Measurements from ENCODE around the gene TPST2.

TPST2 gene

GRCh38 chr22:26610072-26610958 is 20.4 kb upstream of the TPST2 start:
- DNase-seq = peak; percentile 77

DNA sequence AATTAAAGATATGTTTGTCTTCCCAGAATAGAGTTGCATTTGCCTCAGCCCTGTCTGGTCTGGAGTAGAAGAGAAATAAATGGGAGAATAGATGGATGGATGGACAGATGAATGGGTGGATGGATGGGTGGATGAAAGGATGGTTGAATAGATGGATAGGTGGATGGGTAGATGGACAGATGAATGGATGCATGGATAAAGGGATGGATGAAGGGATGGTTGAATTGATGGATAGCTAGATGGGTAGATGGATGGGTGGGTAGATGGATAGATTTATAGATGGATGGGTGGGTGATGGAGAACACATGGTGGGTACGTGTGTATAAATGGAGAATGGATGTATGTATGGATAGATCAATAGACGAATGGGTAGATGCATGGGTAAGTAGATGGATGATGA is 19.4 kb upstream of the TPST2 start:
- DNase-seq = no peak

DNA sequence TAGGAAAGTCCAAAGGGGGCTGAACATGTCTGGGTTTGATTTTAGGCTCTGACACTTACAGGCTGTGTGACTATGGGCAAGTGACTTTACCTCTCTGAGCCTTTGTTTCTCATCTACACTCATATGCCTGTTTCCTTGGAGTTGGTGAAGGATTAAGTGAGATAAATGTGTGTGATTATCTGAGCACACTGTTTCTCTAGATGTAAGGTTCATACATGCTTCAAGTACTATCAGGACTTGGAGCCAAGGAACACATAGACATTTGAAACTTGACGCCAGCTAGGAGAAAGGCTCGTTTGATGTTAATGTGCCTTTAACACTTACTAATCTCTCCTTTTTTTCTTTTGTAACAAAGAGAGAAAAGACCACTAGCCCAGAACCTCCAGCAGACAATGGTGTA is 18.2 kb upstream of the TPST2 start:
- no peak for DNase-seq

GRCh38 chr22:26606611-26607010 is 16.7 kb upstream of the TPST2 start:
- no peak for DNase-seq

DNA sequence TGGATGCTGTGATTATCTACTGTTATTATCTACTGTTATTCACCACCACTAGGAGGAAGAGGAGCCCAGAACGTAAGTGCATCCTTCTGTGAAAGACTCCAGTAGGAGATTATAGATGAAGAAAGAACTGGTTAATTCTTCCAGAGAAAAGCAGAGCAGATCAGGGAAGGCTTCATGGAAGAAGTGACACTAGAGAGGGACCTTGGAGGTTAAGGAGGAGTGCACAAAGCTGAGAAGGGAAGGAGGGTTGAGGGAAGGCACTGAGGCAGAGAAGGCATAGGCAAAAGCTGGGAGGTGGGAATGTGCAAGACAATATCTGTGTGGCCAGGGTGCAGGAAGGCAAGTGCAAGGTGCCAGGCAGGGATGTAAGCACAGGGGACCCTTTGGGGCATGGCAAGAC is 14.4 kb upstream of the TPST2 start:
- DNase-seq = no peak

GRCh38 chr22:26602127-26602526 is 12.2 kb upstream of the TPST2 start:
- no peak for DNase-seq

DNA sequence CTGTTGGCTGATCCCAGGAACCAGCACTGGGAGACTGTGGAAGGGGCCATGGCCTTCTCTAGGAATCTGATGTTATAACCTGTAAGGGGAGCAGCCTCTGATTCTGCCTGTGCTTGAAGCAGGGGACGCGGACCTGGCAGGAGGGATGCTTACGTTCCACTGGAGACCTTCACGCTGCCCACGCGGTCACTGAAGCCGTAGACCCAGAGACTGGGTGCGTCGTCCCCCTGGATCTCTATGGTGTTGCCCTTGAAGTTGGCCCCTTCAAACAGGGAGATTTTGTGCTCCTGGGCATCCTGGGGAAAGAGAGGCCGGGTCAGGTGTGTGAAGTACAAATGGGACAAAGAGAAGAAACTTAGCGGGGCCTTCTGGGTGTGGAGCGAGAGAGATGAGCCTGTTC is 11.8 kb upstream of the TPST2 start:
- DNase-seq = no peak

GRCh38 chr22:26599505-26599904 is 9.6 kb upstream of the TPST2 start:
- no peak for DNase-seq

DNA sequence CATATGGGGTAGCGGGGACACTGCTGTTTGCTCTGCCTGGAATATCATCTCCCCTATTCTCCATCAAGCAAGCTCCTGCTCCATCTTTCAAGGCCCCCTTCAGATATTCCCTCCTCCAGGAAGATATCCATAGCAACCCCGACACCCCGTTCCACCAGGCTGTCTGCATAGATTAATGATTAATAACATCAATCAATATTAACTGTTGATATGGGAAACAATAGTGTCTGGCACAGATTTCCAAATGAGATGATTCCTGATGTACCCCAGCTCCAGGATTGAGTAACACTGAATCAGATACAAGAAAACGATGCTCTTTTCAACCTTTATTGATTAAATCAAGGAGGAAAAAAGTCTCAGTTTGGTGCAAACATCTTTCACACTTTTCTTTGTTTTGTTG is 7.5 kb upstream of the TPST2 start:
- DNase-seq = no peak

- no peak for DNase-seq
These were observed 7.1 kb upstream of the TPST2 start for GRCh38 chr22:26597026-26597425.

GRCh38 chr22:26593763-26594162 is 3.8 kb upstream of the TPST2 start:
- DNase-seq = no peak

DNA sequence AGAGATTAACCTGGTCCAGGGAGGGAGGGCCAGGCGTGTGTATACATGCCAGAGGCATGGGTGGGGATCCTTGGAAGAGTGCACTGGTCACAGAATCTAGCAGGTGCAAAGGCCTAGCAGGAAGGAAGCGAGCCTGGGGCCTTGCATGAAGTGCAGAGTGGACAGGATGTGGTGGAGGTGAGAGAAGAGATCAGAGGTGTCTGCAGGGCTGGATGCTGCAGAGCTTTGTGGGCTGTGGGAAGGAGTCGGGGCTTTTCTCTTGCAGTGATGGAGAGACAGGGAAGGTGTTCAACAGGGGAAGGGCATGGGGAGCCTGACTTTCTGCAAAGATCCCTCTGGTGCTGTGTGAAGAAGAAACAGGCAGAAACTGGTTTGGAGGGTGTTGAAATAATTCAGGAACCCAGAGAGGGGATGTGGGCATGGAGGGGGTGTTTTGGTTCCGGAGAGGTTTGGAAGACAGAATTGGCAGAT is 2.5 kb upstream of the TPST2 start:
- DNase-seq = no peak

- DNase-seq = no peak
These were observed 526 bp downstream of the TPST2 start for GRCh38 chr22:26589367-26589844.

DNA sequence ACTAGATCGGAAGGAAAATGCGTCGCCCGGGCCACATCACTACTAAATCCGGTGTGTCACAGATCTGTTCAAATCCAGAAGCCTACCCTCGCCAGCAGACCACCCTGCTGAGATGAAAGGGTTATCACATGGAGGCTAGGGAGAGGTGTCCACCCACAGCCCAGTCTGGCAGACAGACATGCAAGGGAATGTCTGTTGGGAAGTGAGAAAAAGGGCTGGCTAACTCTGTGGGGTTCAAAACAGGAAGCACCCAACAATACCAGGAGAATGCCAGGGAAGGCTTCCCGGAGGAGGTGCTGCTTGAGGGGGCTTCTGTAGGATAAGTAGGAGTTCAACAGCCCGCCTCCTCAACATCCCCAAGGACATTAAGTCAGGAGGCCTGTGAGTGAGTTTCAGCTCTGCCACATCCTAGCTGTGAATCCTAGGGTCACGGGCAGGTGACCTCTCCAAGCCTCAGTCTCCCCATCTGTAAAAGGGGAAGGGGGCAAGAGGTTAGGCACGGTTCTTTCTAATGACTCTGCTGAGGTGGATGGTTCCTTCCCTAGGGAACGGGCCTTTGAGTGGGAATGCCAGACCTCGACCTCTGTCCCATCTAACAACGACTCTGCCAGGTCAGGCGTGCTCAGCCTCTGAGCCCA is 1.1 kb downstream of the TPST2 start:
- no peak for DNase-seq

DNA sequence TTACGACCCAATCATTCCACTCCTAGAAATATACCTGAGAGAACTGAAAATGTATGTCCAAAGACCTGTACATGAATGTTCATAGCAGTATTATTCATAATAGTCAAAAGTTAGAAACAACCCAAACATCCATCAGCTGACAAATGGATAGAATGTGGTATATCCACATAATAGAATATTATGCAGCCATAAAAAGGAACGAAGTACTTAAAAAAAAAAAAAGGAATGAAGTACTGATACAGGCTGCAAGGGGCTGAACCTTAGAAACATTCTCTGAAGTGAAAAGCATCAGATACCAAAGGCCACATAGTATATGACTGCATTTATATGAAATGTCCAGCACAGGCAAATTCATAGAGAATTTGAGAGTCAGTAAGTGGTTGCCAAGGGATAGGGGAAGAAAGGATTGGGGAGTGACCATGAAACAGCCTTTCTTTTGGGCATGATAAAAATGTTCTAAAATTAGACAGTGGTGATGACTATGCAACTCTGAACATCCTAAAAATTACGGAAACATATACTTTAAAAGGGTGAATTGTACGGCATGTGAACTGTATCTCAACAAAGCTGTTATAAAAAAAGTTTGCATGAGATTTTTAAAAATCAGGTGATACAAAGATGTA is 1.8 kb downstream of the TPST2 start:
- no peak for DNase-seq

GRCh38 chr22:26586556-26587325 is 3.2 kb downstream of the TPST2 start:
- DNase-seq = no peak

- peak; percentile 73 for DNase-seq
These were observed 4.7 kb downstream of the TPST2 start for GRCh38 chr22:26585104-26585790.

DNA sequence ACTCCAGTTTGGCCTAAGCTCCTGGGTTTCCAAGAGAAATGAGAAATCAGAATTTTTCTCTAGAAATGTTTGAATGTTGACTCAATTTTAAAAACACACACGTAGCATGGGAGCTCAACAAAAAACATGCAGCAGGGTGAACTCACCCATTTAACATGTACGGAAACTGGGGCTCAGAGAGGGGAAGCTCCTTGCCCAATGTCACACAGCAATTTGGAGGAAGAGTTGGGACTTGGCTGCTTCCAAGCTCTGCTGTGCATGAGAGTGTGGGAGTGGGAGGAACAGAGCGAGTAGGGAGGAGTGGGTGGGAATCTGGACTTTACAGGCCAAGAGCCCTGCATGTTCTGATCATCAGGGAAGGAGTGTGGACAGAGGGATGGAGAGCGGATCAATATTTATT is 5.9 kb downstream of the TPST2 start:
- no peak for DNase-seq

GRCh38 chr22:26581633-26582168 is 8.2 kb downstream of the TPST2 start:
- DNase-seq = no peak

DNA sequence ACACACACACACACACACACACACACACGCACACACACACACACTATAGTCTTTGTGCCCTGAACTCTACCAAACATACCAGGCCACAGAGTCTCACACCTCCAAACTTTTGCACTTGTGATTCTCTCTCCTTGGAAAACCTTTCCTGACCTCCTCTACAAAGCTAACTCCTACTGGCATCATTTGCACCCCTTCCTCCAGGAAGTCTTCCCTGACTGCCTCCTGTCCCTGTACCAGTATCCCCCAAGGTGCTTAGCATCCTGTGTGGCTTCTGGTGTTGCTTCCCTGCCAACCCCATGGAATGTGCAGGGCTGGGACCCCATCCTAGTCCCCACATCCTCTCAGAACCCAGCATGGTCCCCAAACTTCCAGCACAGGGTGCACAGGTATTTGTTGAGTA is 8.9 kb downstream of the TPST2 start:
- no peak for DNase-seq

- no peak for DNase-seq
These were observed 9.5 kb downstream of the TPST2 start for GRCh38 chr22:26580240-26580962.
